HL-60 (cell line): ENCODE measurements around the gene APAF1.

Source experiments
- CTCF ChIP-seq: IDR thresholded peaks from one replicate; pipeline ENCODE4 v1.5.1; 2011; ENCODE audit warnings: low read length, control low read depth, inconsistent platforms; ENCODE audit not compliant: insufficient read depth
- POLR2AphosphoS5 ChIP-seq: IDR thresholded peaks from 2 replicates; pipeline ENCODE4 v1.6.1; 2012; ENCODE audit warnings: low read depth
- SPI1 ChIP-seq: IDR thresholded peaks from 2 replicates; pipeline ENCODE4 v1.6.1; 2012; ENCODE audit warnings: low read depth, mild to moderate bottlenecking, borderline replicate concordance

- no peak for TF ChIP-seq CTCF
- TF ChIP-seq SPI1: no peak
- TF ChIP-seq POLR2AphosphoS5: no peak
Measured at GRCh38 chr12:98697209-98697608, 52.1 kb downstream of the APAF1 start.
